ENCODE results near the gene WDR18.

WDR18 gene

DNA sequence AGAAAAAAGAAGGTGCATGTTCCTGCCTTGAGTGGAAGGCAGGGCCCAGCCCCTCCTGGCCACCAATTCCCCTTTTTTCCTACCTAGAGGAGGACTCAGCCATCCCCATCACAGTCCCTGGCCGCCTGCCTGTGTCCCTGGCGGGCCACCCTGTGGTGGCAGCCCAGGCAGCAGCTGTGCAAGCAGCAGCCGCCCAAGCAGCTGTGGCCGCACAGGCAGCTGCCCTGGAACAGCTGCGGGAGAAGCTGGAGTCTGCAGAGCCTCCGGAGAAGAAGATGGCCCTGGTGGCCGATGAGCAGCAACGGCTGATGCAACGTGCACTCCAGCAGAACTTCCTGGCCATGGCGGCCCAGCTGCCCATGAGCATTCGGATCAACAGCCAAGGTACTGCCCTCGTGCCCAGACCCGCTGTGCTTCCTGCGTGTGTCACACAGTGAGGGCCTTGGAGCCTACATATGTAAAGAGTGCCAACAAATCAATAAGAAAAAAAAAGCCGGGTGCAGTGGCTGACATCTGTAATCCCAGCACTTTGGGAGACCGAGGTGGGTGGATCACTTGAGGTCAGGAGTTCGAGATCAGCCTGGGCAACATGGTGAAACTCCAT, 17.6 kb upstream of the WDR18 start:
- no peak for DNase-seq

GRCh38 chr19:970695-971094, 13.4 kb upstream of the WDR18 start:
- no peak for DNase-seq

GRCh38 chr19:971795-972194, 12.3 kb upstream of the WDR18 start:
- DNase-seq, result no peak

DNA sequence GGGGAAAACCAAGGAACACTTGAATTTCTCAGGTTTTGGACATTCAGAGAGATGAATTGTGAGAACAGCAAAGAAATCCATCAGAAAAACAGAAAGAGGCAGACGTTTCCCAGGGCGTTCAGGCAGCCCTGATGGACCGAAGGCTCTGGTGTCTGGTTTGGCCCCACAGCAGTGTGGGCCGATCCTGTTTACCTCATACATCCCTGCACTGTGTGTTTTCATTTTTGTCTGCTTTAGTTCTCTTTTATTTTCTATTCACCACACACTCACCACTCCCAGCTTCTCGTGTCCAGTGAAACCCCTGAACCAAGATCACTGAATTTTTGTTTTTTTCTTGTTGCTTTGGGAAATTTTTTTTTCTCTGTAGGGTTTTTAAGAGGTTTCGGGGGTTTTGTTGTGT, 11.9 kb upstream of the WDR18 start:
- no peak for DNase-seq

DNA sequence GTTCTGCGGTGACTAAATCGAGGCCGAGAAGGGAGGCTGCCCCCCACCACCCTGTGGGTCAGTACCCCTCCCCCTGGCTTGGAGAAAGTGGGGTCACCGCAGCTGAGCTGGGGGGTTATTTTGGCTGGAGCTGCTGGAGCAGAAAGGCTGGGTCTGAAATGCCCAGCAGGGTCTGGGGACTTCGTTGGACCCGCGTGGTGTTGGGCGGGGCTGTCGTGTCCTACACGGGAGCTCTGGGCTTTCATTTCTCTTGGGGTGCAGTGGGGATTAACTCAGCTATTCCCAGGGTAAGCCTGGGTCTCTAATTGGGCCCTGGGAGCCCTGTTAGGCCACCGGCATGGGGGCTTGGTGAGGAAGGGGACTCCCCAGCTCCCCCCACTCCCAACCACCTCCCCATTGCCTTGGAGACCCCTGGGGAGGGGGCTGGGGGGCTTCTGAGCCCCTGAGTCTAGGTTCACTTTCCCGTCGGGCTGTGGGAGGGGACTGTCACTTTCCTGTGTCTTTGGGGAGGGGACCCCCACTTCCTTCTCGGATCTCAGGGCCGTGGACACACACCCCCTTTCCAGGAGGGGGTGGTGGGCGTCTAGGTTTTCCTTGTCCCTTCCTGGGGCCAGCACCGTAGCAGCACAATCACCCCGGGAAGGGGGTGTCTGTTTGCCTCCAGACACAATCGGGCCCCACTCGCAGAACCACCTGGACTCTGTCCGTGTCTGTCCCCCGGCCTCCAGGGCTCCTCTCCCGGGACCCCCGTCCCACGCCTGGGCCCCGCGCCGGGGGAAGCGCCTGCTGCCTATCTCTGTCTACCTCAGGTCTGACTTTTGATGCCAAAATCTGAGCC, 10.2 kb upstream of the WDR18 start:
- DNase-seq, result no peak

DNA sequence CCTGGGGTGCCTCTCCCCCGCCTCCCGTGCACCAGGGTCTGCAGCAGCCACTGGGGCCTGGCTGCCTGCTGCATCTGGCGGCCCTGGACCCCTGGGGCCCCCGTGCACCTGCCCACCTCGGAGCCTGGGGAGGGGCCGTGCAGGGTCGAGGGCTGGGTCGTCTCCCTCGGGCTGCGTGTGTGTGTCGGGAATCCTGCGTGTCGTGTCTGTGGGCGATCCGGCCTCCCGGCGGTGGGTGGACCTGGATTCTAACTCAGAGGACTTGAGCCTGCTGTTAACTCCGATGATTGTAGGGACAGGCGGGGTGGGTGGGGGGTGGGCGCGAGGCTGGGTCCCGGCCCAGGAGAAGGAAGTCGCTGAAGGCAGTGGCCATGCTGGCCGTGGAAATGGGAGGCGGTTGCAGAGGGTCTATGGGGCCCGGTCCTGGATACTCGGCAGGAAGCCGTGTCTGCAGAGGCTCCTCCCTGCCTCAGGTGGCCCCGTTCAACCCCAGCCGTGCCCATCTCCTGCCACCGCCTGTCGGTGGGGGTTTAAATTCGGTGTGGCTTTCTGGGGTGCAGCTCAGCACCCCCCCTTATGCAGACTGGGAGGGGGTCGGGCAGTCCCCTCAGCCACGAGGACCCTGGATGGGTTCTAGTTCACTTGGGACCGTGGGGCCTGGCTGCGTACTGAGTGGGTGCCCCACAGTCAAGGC, 9.4 kb upstream of the WDR18 start:
- no peak for DNase-seq

DNA sequence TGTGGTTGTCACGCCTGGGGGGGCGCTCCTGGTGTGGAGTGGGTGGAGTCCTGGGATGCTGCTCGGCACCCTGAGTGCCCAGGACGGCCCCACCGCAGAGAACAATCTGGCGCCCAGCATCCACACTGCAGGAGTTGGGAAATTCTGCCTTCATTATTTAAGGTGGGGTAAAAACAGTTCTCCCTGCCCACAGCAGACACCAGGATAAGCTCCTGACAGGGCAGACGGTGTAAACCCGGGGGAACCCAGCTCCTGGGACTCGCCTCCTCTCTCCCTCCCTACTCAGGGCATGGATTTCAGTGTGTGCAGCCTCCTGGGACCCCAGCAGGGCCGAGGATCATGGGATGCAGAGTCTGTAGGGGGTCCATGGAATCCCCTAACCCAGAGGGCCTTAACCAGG, 7.7 kb upstream of the WDR18 start:
- no peak for DNase-seq

DNA sequence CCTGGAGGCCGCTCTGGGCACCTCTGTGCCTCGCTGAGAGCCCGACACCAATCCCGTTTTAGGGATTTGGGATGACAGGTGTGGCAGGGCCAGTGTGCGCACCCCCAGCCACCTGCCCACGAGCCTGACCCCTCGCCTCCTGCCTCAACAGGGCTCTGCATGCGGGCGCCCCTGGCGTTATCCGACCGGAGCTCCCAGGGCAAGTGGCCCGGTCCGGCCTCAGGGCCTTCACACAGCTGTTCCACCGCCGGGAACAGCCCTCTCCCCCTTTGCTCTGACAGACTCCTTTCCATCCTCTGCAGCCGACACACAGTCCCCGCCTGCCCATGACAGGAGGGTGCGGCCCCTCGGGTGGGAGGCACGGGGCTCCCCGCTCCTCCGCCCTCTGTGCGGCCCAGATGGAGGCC, 7.1 kb upstream of the WDR18 start:
- DNase-seq, result no peak

DNA sequence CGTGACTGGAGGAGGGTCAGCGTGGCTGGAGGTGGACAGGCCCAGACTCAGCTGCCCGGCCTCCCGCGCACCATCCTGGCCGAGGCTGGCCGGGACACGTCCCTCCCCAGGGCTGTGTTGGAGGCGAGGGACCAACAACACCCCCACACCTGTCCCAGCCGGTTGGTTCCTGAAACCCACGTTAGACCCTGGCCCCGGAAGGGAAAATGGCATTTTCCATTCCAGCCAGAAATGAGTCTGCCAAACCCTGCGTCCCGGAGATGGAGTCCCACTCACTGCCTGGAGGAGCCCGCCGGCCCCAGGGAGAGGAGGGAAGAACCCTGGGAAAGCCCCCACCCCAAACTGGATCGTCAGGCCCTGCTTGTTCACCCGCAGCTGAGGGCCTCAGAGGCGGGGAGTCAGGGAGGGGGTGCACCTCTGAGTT, 4.8 kb upstream of the WDR18 start:
- DNase-seq, result no peak

DNA sequence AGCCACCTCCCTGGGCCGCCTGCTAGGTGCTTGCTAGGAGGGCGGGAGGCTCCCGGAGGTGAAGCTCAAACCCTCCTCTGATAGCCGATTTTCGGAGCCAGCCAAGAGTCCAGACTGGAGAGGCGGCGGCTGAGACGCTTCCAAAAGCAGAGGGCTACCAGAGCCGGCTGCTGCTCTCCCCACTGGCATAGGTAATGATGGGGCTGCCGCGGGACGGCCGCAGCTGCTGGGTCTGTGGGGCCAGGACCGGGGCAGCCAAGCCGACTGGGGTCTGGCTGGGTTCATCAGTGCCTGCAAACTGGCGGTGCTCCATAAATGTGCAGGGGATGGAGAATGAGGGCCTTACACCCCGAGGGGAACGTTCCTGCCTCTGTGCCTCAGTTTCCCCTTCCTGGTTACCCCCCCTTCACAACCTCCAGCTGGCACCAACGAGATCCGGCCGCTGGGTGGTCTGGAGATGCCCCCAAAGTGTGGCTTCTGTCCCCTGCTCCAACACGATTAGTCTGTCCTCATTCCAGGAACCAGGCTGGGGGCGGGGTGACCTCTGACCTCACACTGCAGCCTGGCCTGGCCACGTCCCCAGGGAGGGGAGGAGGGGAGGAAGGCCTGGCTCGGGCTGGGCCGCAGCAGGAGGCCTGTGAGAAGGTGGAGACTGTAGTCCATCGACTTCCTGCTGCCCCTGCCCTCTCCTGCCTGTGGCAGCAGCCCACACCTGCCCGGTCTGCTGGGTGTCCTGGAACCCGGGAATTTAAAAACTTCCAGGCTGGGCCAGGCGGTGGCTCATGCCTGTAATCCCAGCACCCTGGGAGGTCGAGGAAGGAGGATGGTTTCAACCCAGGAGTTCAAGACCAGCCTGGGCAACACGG, 3.8 kb upstream of the WDR18 start:
- DNase-seq, result no peak

- peak; percentile 74 for DNase-seq
Measured at GRCh38 chr19:982567-983170, 1.5 kb upstream of the WDR18 start.

DNA sequence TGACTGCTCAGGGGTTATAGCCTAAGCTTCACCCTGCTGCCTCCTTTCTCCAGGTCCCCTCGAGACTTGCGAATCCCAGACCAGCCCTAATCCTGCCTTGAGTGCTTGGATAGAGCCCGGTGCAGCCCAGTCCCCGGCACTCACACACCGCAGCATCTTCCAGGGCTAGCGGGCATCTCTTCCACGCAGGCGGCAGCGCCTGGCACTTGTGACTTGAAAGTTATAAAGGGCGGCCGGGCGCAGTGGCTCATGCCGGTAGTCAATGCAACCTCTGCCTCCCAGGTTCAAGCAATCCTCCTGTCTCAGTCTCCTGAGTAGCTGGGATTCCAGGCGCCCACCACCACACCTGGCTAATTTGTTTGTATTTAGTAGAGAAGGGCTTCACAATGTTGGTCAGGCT, 1.9 kb downstream of the WDR18 start:
- DNase-seq, result no peak

DNA sequence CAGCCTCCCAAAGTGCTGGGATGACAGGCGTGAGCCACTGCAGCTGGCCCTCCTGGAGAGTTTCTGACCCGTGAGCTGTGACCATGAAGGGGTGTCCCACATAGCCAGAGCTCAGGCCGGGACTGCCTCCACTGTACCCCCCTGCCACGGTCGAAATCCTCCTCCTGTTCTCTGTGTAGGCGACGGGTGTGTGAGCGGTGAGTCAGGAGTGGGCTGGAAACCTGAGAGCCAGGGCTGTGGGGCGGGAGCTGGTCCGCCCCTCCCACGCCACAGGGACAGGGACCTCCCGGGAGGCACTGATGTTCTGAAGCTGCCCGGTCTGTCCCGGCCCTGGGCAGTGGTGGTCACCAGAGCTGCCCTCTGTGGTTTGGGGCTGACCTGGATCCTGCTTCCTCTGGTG, 3.9 kb downstream of the WDR18 start:
- no peak for DNase-seq

DNA sequence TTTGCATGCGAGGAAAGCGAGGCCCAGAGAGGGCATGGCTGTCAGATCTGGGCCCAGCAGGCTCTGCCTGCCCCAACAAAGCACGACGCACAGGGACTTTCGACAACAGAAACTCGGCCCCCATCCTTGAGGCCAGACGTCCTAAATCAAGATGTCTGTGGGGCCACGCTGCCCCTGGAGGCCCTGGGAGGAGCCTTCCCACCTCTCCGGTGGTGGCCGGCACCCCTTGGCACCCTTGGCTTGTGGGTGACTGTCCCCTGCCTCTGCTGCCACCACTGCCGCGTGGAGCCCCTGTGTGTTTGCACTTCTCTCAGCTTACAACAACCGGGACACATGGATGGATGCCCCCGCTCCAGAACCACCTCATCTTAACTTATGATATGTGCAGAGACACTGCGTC, 4.4 kb downstream of the WDR18 start:
- no peak for DNase-seq

- no peak for DNase-seq
Measured at GRCh38 chr19:989381-990081, 5.4 kb downstream of the WDR18 start.

DNA sequence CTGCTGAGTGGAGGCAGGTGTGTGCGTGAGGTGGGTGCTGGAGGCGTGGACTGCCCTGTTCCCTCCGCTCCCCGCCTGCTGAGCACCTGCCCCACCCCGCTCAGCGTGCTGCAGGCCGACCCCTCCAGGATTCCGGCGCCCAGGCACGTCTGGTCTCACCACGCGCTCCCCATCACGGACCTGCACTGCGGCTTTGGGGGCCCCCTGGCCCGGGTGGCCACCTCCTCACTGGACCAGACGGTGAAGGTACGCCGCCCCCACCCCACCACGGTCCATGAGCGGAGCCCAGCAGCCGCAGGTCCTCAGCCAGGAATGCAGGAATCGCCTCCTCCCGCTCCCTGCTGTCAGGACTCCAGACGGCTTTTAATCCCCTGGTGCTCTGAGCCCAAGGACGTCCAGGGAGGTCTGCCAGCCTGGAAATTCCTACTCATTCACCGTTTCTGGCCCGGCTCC, 6.0 kb downstream of the WDR18 start:
- DNase-seq, result no peak

DNA sequence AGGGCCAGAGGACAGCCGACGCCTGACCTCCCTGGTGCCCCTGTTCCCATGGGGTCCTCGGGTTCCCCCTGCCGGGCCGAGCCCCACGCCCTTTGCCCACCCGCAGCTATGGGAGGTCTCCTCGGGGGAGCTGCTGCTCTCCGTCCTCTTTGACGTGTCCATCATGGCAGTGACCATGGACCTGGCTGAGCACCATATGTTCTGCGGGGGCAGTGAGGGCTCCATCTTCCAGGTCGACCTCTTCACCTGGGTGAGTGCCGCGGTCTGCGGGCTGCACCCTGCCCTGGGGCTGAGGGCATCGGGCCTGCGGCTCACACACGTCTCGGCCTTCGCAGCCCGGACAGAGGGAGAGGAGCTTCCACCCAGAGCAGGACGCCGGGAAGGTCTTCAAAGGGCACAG, 6.6 kb downstream of the WDR18 start:
- DNase-seq, result no peak

DNA sequence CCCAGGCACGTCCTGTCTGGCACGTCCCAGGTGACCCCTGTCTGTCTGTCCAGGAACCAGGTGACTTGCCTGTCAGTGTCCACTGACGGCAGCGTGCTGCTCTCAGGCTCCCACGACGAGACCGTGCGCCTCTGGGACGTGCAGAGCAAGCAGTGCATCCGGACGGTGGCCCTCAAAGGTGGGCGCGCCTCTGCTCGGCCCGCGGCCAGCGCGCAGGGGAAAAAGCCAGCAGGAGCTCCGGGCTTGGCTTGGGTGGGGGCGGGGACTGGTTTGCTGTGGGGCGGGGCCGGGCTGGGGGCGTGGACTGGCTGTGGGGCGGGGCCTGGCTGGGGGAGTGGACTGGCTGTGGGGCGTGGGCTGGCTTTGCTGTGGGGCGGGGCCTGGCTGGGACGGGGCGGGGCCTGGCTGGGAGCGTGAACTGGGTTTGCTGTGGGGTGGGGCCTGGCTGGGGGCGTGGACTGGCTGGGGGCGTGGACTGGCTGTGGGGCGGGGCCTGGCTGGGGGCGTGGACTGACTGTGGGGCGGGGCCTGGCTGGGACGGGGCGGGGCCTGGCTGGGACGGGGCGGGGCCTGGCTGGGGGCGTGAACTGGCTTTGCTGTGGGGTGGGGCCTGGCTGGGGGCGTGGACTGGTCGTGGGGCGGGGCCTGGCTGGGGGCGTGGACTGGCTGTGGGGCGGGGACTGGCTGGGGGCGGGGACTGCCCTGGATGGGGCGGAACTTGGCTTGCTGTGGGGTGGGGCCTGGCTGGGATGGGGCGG, 7.2 kb downstream of the WDR18 start:
- DNase-seq, result peak; percentile 53

GRCh38 chr19:991932-992669, 8.0 kb downstream of the WDR18 start:
- DNase-seq, result no peak

GRCh38 chr19:992670-993055, 8.5 kb downstream of the WDR18 start:
- DNase-seq, result no peak

All from hematopoietic multipotent progenitor cell treated with erythropoietin and hydrocortisone succinate and interleukin-3 and kit ligand, for 6 days (in vitro differentiated cells).